ENCODE results near the gene CCND1.

GRCh38 chr11:69630424-69630823, 10.5 kb upstream of the CCND1 start:
- TF ChIP-seq, protein P1, sequence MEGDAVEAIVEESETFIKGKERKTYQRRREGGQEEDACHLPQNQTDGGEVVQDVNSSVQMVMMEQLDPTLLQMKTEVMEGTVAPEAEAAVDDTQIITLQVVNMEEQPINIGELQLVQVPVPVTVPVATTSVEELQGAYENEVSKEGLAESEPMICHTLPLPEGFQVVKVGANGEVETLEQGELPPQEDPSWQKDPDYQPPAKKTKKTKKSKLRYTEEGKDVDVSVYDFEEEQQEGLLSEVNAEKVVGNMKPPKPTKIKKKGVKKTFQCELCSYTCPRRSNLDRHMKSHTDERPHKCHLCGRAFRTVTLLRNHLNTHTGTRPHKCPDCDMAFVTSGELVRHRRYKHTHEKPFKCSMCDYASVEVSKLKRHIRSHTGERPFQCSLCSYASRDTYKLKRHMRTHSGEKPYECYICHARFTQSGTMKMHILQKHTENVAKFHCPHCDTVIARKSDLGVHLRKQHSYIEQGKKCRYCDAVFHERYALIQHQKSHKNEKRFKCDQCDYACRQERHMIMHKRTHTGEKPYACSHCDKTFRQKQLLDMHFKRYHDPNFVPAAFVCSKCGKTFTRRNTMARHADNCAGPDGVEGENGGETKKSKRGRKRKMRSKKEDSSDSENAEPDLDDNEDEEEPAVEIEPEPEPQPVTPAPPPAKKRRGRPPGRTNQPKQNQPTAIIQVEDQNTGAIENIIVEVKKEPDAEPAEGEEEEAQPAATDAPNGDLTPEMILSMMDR (IDR thresholded peaks at IDR 0.05), result no peak
- TF ChIP-seq POLR2A (IDR thresholded peaks at IDR 0.05) (no peak), EP300 (IDR thresholded peaks at IDR 0.05) (no peak)
